Mammary epithelial cell (primary cell): ENCODE data around the gene TCHP.

Experiments
- CTCF ChIP-seq, 2 donors: IDR thresholded peaks in 1 of 2; conservative IDR thresholded peaks in 1 of 2; 2 replicates each; pipeline ENCODE4 v1.5.1; 2011 to 2012; ENCODE audit warnings: inconsistent platforms in 2 of 2, low read length in 2 of 2, mild to moderate bottlenecking in 2 of 2, control low read depth in 1 of 2, low read depth in 1 of 2; ENCODE audit not compliant: insufficient read depth in 1 of 2; ENCODE audit errors: extremely low read depth in 1 of 2
- EZH2 ChIP-seq: IDR thresholded peaks from 2 replicates; pipeline ENCODE4 v1.6.1; 2012; ENCODE audit warnings: low read length, inconsistent platforms, borderline replicate concordance

GRCh38 chr12:109888179-109889020, 11.7 kb upstream of the TCHP start:
- TF ChIP-seq CTCF (conservative IDR thresholded peaks at IDR 0.05 in 1 of 2, IDR thresholded peaks at IDR 0.05 in 1 of 2; ENCODE audit: extremely low read depth in 1 of 2, insufficient read depth in 1 of 2, low read depth in 1 of 2, low read length in 2 of 2) (peak; percentile 11 to 31), EZH2 (no peak)
